DMS79 (cell line): Measurements from ENCODE around the gene IGSF22.
"Not testable (repeated sequence)": the region's sequence is repeated elsewhere in the genome, so short reads cannot be mapped to it uniquely, and the experiment has no call there.

Experiments
- DNase-seq: peaks from one replicate; lab custom pipeline; 2025; lab: John Stamatoyannopoulos, UW

IGSF22 gene

DNA sequence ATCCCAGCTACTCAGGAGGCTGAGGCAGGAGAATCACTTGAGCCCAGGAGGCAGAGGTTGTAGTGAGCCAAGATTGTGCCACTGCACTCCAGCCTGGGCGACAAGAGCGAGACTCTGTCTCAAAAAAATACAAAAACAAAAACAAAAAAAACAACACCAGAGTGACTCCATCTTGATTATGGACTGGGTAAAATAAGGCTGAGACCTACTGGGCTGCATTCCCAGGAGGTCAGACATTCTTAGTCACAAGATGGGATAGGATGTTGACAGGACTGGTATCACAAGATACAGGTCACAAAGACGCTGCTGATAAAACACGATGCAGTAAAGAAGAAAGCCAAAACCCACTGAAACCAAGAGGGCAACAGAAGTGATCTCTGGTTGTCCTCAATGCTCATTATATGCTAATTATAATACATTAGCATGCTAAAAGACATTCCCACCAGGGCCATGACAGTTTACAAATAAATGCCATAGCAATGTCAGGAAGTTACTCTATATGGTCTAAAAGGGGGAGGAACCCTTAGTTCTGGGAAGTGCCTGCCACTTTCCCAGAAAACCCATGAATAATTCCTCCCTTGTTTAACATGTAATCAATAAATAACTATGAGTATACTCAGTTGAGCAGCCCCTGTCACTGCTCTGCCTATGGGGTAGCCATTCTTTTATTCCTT, 34.4 kb downstream of the IGSF22 start:
- DNase-seq: not testable (repeated sequence)

- DNase-seq: no peak
Observed at GRCh38 chr11:18684267-18684666, 41.7 kb downstream of the IGSF22 start.

GRCh38 chr11:18682466-18682865, 43.5 kb downstream of the IGSF22 start:
- no peak for DNase-seq

DNA sequence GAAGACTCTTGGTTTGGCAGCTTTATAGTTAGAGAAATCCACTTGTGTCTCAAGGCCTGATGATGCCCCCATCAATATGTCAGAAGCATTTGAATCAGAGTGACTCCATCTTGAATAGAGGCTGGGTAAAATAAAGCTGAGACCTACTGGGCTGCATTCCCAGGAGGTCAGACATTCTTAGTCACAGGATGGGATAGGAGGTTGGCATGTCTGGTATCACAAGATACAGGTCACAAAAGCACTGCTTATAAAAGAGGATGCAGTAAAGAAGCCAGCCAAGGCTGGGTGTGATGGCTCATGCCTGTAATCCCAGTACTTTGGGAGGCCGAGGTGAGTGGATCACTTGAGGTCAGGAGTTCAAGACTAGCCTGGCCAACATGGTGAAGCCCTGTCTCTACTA, 44.0 kb downstream of the IGSF22 start:
- not testable (repeated sequence) for DNase-seq

DNA sequence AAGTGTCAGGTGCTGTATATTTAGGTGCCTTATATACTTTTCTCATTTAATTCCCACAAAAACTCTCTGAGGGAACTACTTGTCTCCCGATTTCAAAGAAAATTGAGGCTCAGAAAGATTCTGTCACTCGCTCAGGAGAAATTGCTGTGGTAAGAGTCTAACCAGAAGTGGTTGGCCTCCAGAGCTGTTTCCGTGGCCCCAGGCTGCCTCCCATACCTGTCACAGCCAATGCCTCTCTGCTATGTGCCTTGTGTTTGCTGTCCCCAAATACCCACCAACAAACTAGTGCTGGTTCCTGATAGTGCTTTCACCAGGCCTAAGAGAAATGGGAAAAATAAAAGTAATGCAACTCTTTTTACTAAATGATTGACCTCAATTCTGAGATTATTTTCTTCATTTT, 48.4 kb downstream of the IGSF22 start:
- DNase-seq: no peak

- DNase-seq: no peak
Observed at GRCh38 chr11:18676803-18677202, 49.2 kb downstream of the IGSF22 start.

GRCh38 chr11:18672209-18672608, 53.8 kb downstream of the IGSF22 start:
- DNase-seq: peak; percentile 19

DNA sequence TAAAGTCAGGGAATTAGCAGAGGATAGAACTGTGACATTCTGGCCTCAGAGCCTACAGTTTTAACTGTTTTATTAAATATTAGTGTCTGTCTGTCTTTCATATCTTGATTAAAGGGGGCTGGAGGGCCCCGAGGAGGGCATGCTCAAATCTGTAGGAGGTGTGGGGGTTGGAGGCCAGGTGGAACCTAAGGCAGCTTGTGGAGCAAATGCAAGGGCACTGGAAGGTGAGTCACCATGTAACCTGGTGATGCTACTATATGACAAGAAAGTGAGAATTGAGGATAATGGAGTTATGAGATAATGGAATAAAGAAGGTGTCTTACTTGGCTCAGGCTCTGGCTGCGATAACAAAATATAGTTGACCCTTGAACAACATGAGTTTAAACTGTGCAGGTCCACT, 54.7 kb downstream of the IGSF22 start:
- no peak for DNase-seq

DNA sequence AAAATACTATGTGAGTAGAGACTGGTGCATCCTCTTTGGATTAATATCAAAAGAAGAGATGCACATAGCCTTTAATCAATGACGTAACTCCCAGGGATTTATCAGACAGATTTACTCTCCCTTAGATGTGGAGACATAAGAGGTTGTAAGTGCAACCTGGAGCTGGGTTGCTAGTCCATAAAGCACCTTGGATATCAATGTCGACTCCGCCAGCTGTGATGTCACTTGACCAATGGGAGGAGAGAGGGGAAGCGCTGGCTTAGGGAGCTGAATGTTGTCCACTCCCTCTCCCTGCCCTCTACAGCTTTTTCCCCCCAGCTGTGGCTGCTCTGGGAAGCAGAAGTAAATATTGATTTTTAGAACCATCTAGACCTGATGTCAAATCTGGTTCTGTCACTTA, 56.3 kb downstream of the IGSF22 start:
- DNase-seq: peak; percentile 3

DNA sequence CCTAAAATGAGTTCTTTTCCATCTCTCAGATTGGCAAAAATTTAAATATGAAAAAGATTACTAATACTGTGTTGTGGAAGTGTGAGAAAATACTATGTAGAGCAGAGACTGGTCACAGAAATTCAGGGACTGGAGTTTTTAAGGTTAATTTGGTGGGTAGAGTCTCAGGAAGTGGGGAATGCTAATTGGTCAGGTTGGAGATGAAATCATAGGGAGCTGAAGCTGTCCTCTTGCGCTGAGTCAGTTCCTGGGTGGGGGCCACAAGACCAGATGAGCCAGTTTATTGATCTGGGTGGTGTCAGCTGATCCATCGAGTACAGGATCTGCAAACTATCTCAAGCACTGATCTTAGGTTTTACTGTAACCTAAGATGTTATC, 56.8 kb downstream of the IGSF22 start:
- no peak for DNase-seq

GRCh38 chr11:18668131-18668530, 57.9 kb downstream of the IGSF22 start:
- no peak for DNase-seq

- not testable (repeated sequence) for DNase-seq
Observed at GRCh38 chr11:18665353-18665872, 60.6 kb downstream of the IGSF22 start.

DNA sequence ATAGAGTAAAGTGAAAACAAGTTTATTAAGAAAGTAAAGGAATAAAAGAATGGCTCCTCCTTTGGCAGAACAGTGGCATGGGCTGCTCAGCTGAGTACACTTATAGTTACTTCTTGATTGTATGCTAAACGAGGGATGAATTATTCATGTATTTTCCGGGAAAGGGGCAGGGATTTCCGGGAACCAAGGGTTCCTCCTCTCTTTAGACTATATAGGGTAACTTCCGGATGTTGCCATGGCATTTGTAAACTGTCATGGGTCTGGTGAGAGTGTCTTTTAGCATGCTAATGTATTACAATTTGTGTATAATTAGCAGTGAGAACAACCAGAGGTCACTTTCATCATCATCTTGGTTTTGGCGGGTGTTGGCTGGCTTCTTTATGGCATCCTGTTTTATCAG, 68.3 kb downstream of the IGSF22 start:
- DNase-seq: no peak
